SH-SY5Y (cell line): Measurements from ENCODE around the gene SYT12.

Experiments used
- GATA2 ChIP-seq: IDR thresholded peaks from 2 replicates; pipeline ENCODE4 v1.6.1; 2011; ENCODE audit warnings: mild to moderate bottlenecking, low read depth, low read length
- GATA3 ChIP-seq: IDR thresholded peaks from 2 replicates; pipeline ENCODE4 v1.6.1; 2011; ENCODE audit warnings: low read depth, mild to moderate bottlenecking, low read length, moderate library complexity

Gene SYT12

GRCh38 chr11:67076202-67076601, 53.3 kb downstream of the SYT12 start:
- TF ChIP-seq GATA3 (no peak), GATA2 (no peak)

GRCh38 chr11:67079065-67079705, 56.3 kb downstream of the SYT12 start:
- no peak for TF ChIP-seq GATA3
- TF ChIP-seq GATA2 = no peak

GRCh38 chr11:67082071-67082791, 59.3 kb downstream of the SYT12 start:
- TF ChIP-seq GATA2 (no peak), GATA3 (no peak)

GRCh38 chr11:67083786-67084366, 60.9 kb downstream of the SYT12 start:
- TF ChIP-seq GATA2 = no peak
- TF ChIP-seq GATA3 = no peak

GRCh38 chr11:67085617-67086016, 62.7 kb downstream of the SYT12 start:
- TF ChIP-seq GATA2 (no peak), GATA3 (no peak)

GRCh38 chr11:67090717-67091116, 67.8 kb downstream of the SYT12 start:
- TF ChIP-seq GATA2 = no peak
- no peak for TF ChIP-seq GATA3

- TF ChIP-seq GATA2 = no peak
- no peak for TF ChIP-seq GATA3
Measured at GRCh38 chr11:67095214-67095507, 72.2 kb downstream of the SYT12 start.

GRCh38 chr11:67098799-67099429, 76.0 kb downstream of the SYT12 start:
- TF ChIP-seq GATA2 (no peak), GATA3 (no peak)

GRCh38 chr11:67099831-67100324, 76.9 kb downstream of the SYT12 start:
- TF ChIP-seq GATA3 = no peak
